Activated CD4-positive, alpha-beta T cell treated with anti-CD3 and anti-CD28 coated beads, Interleukin-2, Interleukin-4, amounts not matched to agents 100 ng/mL and 50 ng/mL, durations not matched to agents 16 hours and 8 hours (primary cell): Measurements from ENCODE around the gene OR4K2.
"Not testable (repeated sequence)": the region's sequence is repeated elsewhere in the genome, so short reads cannot be mapped to it uniquely, and the experiment has no call there.

ENCODE experiments used
- DNase-seq: peaks from one replicate; pipeline ENCODE4 v3.0.0-alpha.2; 2020; ENCODE audit warnings: low spot score

The OR4K2 gene, protein sequence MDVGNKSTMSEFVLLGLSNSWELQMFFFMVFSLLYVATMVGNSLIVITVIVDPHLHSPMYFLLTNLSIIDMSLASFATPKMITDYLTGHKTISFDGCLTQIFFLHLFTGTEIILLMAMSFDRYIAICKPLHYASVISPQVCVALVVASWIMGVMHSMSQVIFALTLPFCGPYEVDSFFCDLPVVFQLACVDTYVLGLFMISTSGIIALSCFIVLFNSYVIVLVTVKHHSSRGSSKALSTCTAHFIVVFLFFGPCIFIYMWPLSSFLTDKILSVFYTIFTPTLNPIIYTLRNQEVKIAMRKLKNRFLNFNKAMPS

DNA sequence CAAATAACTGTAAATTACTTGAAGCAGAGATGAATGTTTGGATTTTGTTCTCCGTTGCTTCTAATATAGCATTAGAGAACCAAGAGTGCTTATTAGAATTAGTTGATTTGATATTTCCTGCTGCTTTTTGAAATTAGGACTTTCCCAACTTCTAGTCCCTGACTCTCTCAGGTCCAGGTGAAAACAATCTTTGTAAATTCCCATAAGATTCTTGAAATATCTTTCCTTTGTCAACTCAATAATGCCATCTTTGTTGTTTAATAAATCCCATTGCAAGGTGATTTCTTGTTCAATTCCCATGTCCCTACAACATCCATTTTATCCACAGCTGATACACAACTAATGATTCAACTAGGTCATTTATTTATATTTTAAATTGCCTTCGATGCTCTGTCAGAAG is at the start of gene OR4K2:
Gene OR4K2, plus strand, starts transcription at position 301 of the 400 bp plus-strand sequence. CDS start 1,126 bp downstream, outside the sequence.
- DNase-seq = no peak

GRCh38 chr14:19827626-19828244 is 47.2 kb upstream of the OR4K2 start:
- DNase-seq = not testable (repeated sequence)

GRCh38 chr14:19828314-19828713 is 46.6 kb upstream of the OR4K2 start:
- DNase-seq = no peak

DNA sequence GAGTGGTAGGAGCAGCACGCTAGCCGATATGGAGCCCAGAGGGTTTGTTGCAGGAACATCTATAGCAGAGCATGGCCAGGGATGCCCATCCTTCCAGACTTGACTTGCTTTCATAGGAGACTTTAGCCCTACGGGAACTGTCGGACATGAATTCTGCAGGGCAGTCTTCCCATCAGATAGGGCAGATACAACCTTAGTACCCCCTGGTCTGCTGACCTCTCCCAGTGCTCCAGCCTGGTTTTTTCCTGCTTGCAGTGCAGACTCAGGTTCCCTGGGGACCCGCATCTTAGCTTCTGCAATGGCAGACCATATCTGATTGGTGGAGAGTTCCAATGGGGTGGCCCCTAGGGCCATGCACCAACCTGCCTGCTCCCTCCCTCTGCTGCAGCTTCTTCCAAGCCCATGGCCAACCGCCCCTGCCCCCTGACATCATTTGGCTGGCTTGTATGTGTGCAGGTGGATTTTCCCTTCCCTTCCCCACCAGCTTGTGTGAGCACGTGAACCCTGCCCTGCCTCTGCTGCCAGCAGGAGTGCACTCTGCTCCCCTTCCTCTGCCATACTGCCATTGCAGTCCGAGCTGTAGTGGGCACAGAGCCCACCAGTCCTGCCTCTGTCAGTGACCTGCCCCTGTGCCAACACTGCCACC is 40.6 kb upstream of the OR4K2 start:
- not testable (repeated sequence) for DNase-seq

DNA sequence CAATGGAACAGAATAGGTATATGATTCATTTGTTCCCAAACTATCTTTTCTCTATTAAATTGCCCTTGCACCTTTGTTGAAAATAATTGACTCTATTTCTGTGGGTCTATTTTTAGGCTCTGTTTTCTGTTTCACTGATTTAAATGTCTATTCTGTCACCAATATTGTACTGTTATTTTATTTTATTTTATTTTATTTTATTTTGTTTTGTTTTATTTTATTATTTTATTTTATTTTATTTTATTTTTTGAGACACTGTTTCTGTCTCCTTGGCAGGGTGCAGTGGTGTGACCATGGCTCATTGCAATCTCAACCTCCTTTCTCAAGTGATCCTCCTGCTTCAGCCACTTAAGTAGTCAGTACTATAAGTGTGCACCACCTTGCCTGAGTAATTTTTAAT is 36.5 kb upstream of the OR4K2 start:
- no peak for DNase-seq

- no peak for DNase-seq
These were observed 23.6 kb upstream of the OR4K2 start for GRCh38 chr14:19851365-19851764.

- not testable (repeated sequence) for DNase-seq
These were observed 8.8 kb upstream of the OR4K2 start for GRCh38 chr14:19866061-19866669.

DNA sequence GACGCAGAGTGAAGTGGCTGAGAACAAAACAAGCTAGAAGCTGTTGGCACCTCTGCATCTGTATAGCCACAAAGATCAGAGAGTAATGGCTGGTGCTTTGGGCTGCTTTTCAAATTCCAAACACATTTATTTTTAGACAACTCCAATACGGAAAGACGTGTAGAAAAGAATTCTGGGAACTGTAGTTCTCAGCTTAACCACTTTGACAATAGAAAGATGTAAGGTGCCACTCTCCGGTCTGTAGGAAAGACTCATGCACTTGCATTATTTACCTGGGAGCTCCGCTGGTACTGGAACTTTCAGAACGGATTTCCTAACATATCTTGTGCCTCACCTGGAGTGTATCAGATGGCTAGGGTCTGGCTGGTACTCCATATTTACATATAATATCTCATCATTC is 1.8 kb upstream of the OR4K2 start:
- DNase-seq = no peak

GRCh38 chr14:19878029-19878642 is 3.2 kb downstream of the OR4K2 start:
- peak; percentile 6 for DNase-seq

GRCh38 chr14:19895282-19895681 is 20.3 kb downstream of the OR4K2 start:
- no peak for DNase-seq

- DNase-seq = no peak
These were observed 26.1 kb downstream of the OR4K2 start for GRCh38 chr14:19900999-19901398.

- no peak for DNase-seq
These were observed 27.5 kb downstream of the OR4K2 start for GRCh38 chr14:19902409-19902808.

DNA sequence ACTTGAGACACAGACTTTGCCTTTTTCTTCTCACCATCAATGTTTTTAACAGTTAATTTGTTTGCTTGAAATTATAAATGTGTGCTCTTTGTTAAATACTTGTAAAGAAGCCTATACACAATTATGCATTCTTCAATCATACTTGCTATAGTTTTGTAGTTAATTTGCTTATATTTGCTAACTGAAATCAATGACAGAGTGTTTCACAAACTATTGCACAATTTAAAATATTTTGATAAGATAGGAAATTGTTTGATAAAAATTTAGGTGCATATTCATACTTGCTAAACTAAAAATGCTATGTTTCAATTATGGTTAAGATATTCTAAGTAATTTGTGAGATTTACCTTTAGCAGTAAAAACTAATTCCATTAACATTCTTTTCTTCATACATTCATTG is 31.7 kb downstream of the OR4K2 start:
- no peak for DNase-seq

- DNase-seq = no peak
These were observed 36.2 kb downstream of the OR4K2 start for GRCh38 chr14:19911114-19911513.

GRCh38 chr14:19917243-19917642 is 42.3 kb downstream of the OR4K2 start:
- DNase-seq = no peak

GRCh38 chr14:19917955-19918518 is 43.1 kb downstream of the OR4K2 start:
- DNase-seq = no peak

GRCh38 chr14:19918553-19919264 is 43.8 kb downstream of the OR4K2 start:
- no peak for DNase-seq

- no peak for DNase-seq
These were observed 45.2 kb downstream of the OR4K2 start, which contains the start of gene OR4K5 for GRCh38 chr14:19920021-19920657. OR4K5 (plus strand) TSS chr14:19920607; CDS start chr14:19920607, 0 bp downstream.

- DNase-seq = no peak
These were observed 55.7 kb downstream of the OR4K2 start, which contains the start of gene OR4K1 for GRCh38 chr14:19930617-19931016. OR4K1 (plus strand) TSS chr14:19930917; CDS start chr14:19935667, 4,750 bp downstream.
